Astrocyte (in vitro differentiated cells and primary cell): ENCODE data around the gene FOXJ3.

ENCODE experiments used
- EZH2 ChIP-seq: IDR thresholded peaks from 2 replicates; pipeline ENCODE4 v1.6.1; 2012; ENCODE audit warnings: mild to moderate bottlenecking, low read length, inconsistent platforms; ENCODE audit not compliant: insufficient read depth
- TF ChIP-seq, protein P1 (sequence below): IDR thresholded peaks from 2 replicates; pipeline ENCODE4 v1.5.1; 2011; ENCODE audit warnings: low read depth, mild to moderate bottlenecking, inconsistent platforms, low read length, moderate library complexity; ENCODE audit not compliant: insufficient read depth

DNA sequence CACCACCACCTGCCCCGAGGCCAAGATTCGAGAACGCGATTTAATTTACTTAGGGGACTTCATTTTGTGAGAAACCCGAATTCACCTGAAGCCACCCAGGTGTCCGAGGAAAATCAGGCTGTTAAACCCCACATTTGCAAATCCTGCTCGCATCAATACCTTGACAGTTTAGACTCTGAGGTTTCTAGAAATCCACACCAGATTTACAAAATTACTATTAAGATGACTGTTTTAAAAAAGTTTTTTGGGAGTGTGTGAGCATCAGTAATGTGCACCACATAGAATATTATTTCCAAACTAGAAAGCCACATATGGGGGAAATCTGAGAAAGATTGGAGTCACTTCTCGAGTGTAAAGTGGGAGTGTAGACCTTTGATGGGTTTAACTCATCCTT, 46.2 kb upstream of the FOXJ3 start:
- TF ChIP-seq, protein P1, sequence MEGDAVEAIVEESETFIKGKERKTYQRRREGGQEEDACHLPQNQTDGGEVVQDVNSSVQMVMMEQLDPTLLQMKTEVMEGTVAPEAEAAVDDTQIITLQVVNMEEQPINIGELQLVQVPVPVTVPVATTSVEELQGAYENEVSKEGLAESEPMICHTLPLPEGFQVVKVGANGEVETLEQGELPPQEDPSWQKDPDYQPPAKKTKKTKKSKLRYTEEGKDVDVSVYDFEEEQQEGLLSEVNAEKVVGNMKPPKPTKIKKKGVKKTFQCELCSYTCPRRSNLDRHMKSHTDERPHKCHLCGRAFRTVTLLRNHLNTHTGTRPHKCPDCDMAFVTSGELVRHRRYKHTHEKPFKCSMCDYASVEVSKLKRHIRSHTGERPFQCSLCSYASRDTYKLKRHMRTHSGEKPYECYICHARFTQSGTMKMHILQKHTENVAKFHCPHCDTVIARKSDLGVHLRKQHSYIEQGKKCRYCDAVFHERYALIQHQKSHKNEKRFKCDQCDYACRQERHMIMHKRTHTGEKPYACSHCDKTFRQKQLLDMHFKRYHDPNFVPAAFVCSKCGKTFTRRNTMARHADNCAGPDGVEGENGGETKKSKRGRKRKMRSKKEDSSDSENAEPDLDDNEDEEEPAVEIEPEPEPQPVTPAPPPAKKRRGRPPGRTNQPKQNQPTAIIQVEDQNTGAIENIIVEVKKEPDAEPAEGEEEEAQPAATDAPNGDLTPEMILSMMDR, result no peak
- peak; percentile 86 for TF ChIP-seq EZH2
